Keratinocyte (primary cell): ENCODE results near the gene VCAN. TPM values are rescaled to one million over a fixed set of nuclear protein-coding genes. Genes with fewer than 3 reads are reported as not detected.

Source experiments
- DNase-seq: peaks from one replicate; pipeline ENCODE4 v3.0.0-alpha.2; 2011; ENCODE audit warnings: low read depth, missing footprints, low spot score
- FAIRE-seq: peaks from 2 replicates; lab custom pipeline; 2011; peaks lifted over from hg19 to GRCh38; lab: Jason Lieb, UNC
- H2AFZ ChIP-seq: 2 replicates; pipeline ENCODE4 v1.6.0; 2012; ENCODE audit warnings: low read length, control low read depth, inconsistent platforms; ENCODE audit not compliant: control insufficient read depth
- H3K27ac ChIP-seq: 2 replicates; pipeline ENCODE4 v1.5.1; 2011; ENCODE audit warnings: low read length; ENCODE audit not compliant: control insufficient read depth, insufficient read depth
- H3K27me3 ChIP-seq: 3 replicates; pipeline ENCODE4 v1.6.0; 2011; ENCODE audit warnings: low read length; ENCODE audit not compliant: control insufficient read depth, insufficient read depth; ENCODE audit errors: extremely low read depth
- H3K36me3 ChIP-seq, 2 experiments: 2 replicates in 1 of 2; 3 replicates in 1 of 2; pipeline ENCODE4 v1.5.1; 2011; ENCODE audit warnings: low read length in 2 of 2, mild to moderate bottlenecking in 1 of 2; ENCODE audit not compliant: control insufficient read depth in 2 of 2, insufficient read depth in 2 of 2; ENCODE audit errors: extremely low read depth in 1 of 2
- H3K4me1 ChIP-seq: 3 replicates; pipeline ENCODE4 v1.5.1; 2011; ENCODE audit warnings: low read length; ENCODE audit not compliant: control insufficient read depth, insufficient read depth; ENCODE audit errors: extremely low read depth
- H3K4me2 ChIP-seq: 3 replicates; pipeline ENCODE4 v1.6.0; 2011; ENCODE audit warnings: low read depth, low read length; ENCODE audit not compliant: control insufficient read depth, insufficient read depth; ENCODE audit errors: extremely low read depth
- H3K4me3 ChIP-seq, 3 experiments: fragments of 200-600 bp in 1 of 3; sonication (generic) in 1 of 3; 2 replicates in 2 of 3; 3 replicates in 1 of 3; pipeline ENCODE4 v1.5.1; 2011 to 2016; ENCODE audit warnings: low read length in 3 of 3, mild to moderate bottlenecking in 3 of 3, control low read depth in 2 of 3, inconsistent platforms in 1 of 3, low read depth in 1 of 3, mixed read lengths in 1 of 3, mixed run types in 1 of 3, moderate library complexity in 1 of 3; ENCODE audit not compliant: control insufficient read depth in 2 of 3, insufficient read depth in 2 of 3; ENCODE audit errors: extremely low read depth in 1 of 3
- H3K79me2 ChIP-seq: 2 replicates; pipeline ENCODE4 v1.6.0; 2012; ENCODE audit warnings: low read length; ENCODE audit not compliant: control insufficient read depth, insufficient read depth
- H3K9ac ChIP-seq: 3 replicates; pipeline ENCODE4 v1.6.0; 2011; ENCODE audit warnings: low read length; ENCODE audit not compliant: control insufficient read depth, insufficient read depth; ENCODE audit errors: extremely low read depth
- H3K9me1 ChIP-seq: 3 replicates; pipeline ENCODE4 v1.6.0; 2011; ENCODE audit warnings: low read length; ENCODE audit not compliant: control insufficient read depth, insufficient read depth; ENCODE audit errors: extremely low read depth
- H3K9me3 ChIP-seq: 2 replicates; pipeline ENCODE4 v1.5.1; 2012; ENCODE audit warnings: low read depth, low read length; ENCODE audit not compliant: control insufficient read depth
- H4K20me1 ChIP-seq: 3 replicates; pipeline ENCODE4 v1.6.0; 2011; ENCODE audit warnings: low read length; ENCODE audit not compliant: control insufficient read depth, insufficient read depth; ENCODE audit errors: extremely low read depth
- CTCF ChIP-seq, 3 experiments: IDR thresholded peaks in 1 of 3; conservative IDR thresholded peaks in 1 of 3; optimal IDR thresholded peaks in 1 of 3; 2 replicates in 2 of 3; 3 replicates in 1 of 3; pipeline versions ENCODE3 to v1.5.1; 2011; ENCODE audit warnings: low read length in 3 of 3, mild to moderate bottlenecking in 3 of 3, moderate library complexity in 2 of 3, control low read depth in 1 of 3, inconsistent platforms in 1 of 3; ENCODE audit not compliant: insufficient read depth in 2 of 3; ENCODE audit errors: extremely low read depth in 1 of 3
- EZH2 ChIP-seq: IDR thresholded peaks from one replicate; pipeline ENCODE4 v1.6.1; 2012; ENCODE audit warnings: inconsistent platforms, mild to moderate bottlenecking, low read length, moderate library complexity
- dilution Hi-C: fragments of 300-500 bp; cut with MboI; formaldehyde crosslinking; loops from one replicate; pipeline ENCODE4 v1.7.0; 2020; ENCODE audit warnings: low sequenced_read_pairs; ENCODE audit not compliant: extremely low pct_ligation_motif_present
- polyA plus RNA-seq, 5 experiments: library from polyadenylated mRNA; depleted of rRNA in 3 of 5; stranded (reverse) in 3 of 5; stranded (forward) in 1 of 5; unstranded in 1 of 5; fragments of >200 nt; gene quantifications; 1 replicate in 1 of 5; 2 replicates in 3 of 5; 3 replicates in 1 of 5; pipeline versions ENCODE4 v1.2.1 to v1.2.3, GENCODE V29; 2011 to 2012; ENCODE audit warnings: missing spikeins in 2 of 5, low read depth in 1 of 5, low replicate concordance in 1 of 5

VCAN gene
- polyA plus RNA-seq, 1 donor (not counting 4 experiments of a cell fraction or from before 2014, with no cell fraction given): 1.9 TPM

GRCh38 chr5:83510260-83510659 is 38.7 kb downstream of the VCAN start:
- dilution Hi-C loops: no loop called here
- Histone ChIP-seq H3K9me1 (no peaks in the 10 kb centered on the region), H3K27ac (no peak overlapping the region), H3K9ac (no peak overlapping the region), H3K36me3 (no peaks in the 10 kb centered on the region), H3K9me3 (no peaks in the 10 kb centered on the region), H3K79me2 (no peaks in the 10 kb centered on the region), H2AFZ (no peak overlapping the region), H3K4me1 (no peaks in the 10 kb centered on the region), H3K4me2 (no peak overlapping the region), H3K27me3 (no peaks in the 10 kb centered on the region), H4K20me1 (no peaks in the 10 kb centered on the region), H3K4me3 (no peak overlapping the region)
- DNase-seq (no peak), FAIRE-seq (no peak)
- TF ChIP-seq EZH2: no peak

- no peak overlapping the region for H3K4me2 ChIP-seq
- H2AFZ ChIP-seq: no peak overlapping the region
- no peak overlapping the region for H3K27ac ChIP-seq
- H3K9me1 ChIP-seq: no peaks in the 10 kb centered on the region
- no peaks in the 10 kb centered on the region for H4K20me1 ChIP-seq
- DNase-seq (no peak), FAIRE-seq (no peak)
- no peaks in the 10 kb centered on the region for H3K9me3 ChIP-seq
- no peaks in the 10 kb centered on the region for H3K27me3 ChIP-seq
- H3K36me3 ChIP-seq: no peaks in the 10 kb centered on the region
- H3K4me3 ChIP-seq: no peak overlapping the region
- H3K4me1 ChIP-seq: no peaks in the 10 kb centered on the region
- H3K79me2 ChIP-seq: no peaks in the 10 kb centered on the region
- dilution Hi-C loops: no loop called here
- H3K9ac ChIP-seq: no peak overlapping the region
- TF ChIP-seq CTCF (optimal IDR thresholded peaks at IDR 0.05 in 1 of 3, IDR thresholded peaks at IDR 0.05 in 1 of 3, conservative IDR thresholded peaks at IDR 0.05 in 1 of 3; ENCODE audit: extremely low read depth in 1 of 3, insufficient read depth in 2 of 3, low read length in 3 of 3) (no peak), EZH2 (no peak)
Measured at GRCh38 chr5:83512061-83512745, 40.7 kb downstream of the VCAN start.

GRCh38 chr5:83513081-83513480 is 41.5 kb downstream of the VCAN start:
- no peak overlapping the region for H3K4me2 ChIP-seq
- H3K9me3 ChIP-seq: no peaks in the 10 kb centered on the region
- H3K79me2 ChIP-seq: no peaks in the 10 kb centered on the region
- TF ChIP-seq EZH2 (no peak), CTCF (optimal IDR thresholded peaks at IDR 0.05 in 1 of 3, IDR thresholded peaks at IDR 0.05 in 1 of 3, conservative IDR thresholded peaks at IDR 0.05 in 1 of 3; ENCODE audit: extremely low read depth in 1 of 3, insufficient read depth in 2 of 3, low read length in 3 of 3) (no peak)
- H3K36me3 ChIP-seq: no peaks in the 10 kb centered on the region
- no peak for FAIRE-seq
- H3K4me3 ChIP-seq: no peak overlapping the region
- no peak overlapping the region for H3K9ac ChIP-seq
- no peak for DNase-seq
- no peaks in the 10 kb centered on the region for H3K9me1 ChIP-seq
- H3K4me1 ChIP-seq: no peaks in the 10 kb centered on the region
- no peaks in the 10 kb centered on the region for H3K27me3 ChIP-seq
- H2AFZ ChIP-seq: no peak overlapping the region
- H4K20me1 ChIP-seq: no peaks in the 10 kb centered on the region
- H3K27ac ChIP-seq: no peak overlapping the region
- dilution Hi-C loops: no loop called here
